ENCODE results near the gene ABHD17C. TPM values are rescaled to one million over a fixed set of nuclear protein-coding genes. Genes with fewer than 3 reads are reported as not detected.

The ABHD17C gene
- polyA plus RNA-seq, 2 of the 4 experiments (the other 2 are of a cell fraction) = 14.0 to 23.7 TPM

GRCh38 chr15:80684697-80685096, 10.4 kb upstream of the ABHD17C start:
- Histone ChIP-seq H3K4me3 (no peak overlapping the region), H3K27ac (no peak overlapping the region), H3K4me2 (no peak overlapping the region), H3K9me3 (no peaks in the 10 kb centered on the region), H3K4me1 (no peaks in the 10 kb centered on the region)
- DNase-seq (ENCODE audit: low read depth in 1 of 2, low spot score in 1 of 2) (peak in 1 of 2 experiments; percentile 18), ATAC-seq (no peak; a peak in 1 of 6 replicates), FAIRE-seq (peak; percentile 61)
- POLR2A ChIA-PET = no interaction called here
- no peak for TF ChIP-seq PBX3 (IDR thresholded peaks at IDR 0.05)
- no peak for TF ChIP-seq FOSB (CRISPR knock-in tag; IDR thresholded peaks at IDR 0.05)
- TF ChIP-seq E2F6 (IDR thresholded peaks at IDR 0.05; ENCODE audit: borderline replicate concordance, low read depth) = no peak
- no peak for TF ChIP-seq KDM5A (IDR thresholded peaks at IDR 0.05)
- TF ChIP-seq BHLHE40 (IDR thresholded peaks at IDR 0.05; ENCODE audit: low read depth, low read length) = no peak
- no peak for TF ChIP-seq HES2 (IDR thresholded peaks at IDR 0.05)
- no peak for TF ChIP-seq POLR2A (IDR thresholded peaks at IDR 0.05; ENCODE audit: low read length)
- TF ChIP-seq CHD4 (IDR thresholded peaks at IDR 0.05; ENCODE audit: borderline replicate concordance) = no peak
- no peak for TF ChIP-seq NR3C1 (IDR thresholded peaks at IDR 0.05)
- no peak for TF ChIP-seq RFX5 (IDR thresholded peaks at IDR 0.05)
- TF ChIP-seq CBX8 (IDR thresholded peaks at IDR 0.05) = no peak
- TF ChIP-seq EHMT2 (IDR thresholded peaks at IDR 0.05; ENCODE audit: low read depth) = no peak
- TF ChIP-seq ZNF302 (CRISPR knock-in tag; IDR thresholded peaks at IDR 0.05) = no peak
- no peak for TF ChIP-seq CHD2 (IDR thresholded peaks at IDR 0.05; ENCODE audit: low read length, partially characterized antibody)
- no peak for TF ChIP-seq BCL3 (IDR thresholded peaks at IDR 0.05)
- TF ChIP-seq MYC (IDR thresholded peaks at IDR 0.05; ENCODE audit: borderline replicate concordance, low read length) = no peak
- no peak for TF ChIP-seq HMGXB4 (CRISPR knock-in tag; IDR thresholded peaks at IDR 0.05; ENCODE audit: borderline replicate concordance)
- CTCF ChIA-PET = interaction anchor here (0.8 to 2.9 kb wide), 9 partner anchors 9 to 286 kb away, joined by 3 to 14 read pairs (median 4); no protein-coding TSS in a partner anchor

- H3K27ac ChIP-seq = no peak overlapping the region
- no peak for FAIRE-seq
- no peak overlapping the region for H3K4me3 ChIP-seq
- WGBS (ENCODE audit: missing lambda C conversion rate) = 40% methylated on average over 1 of the region's 1 CpG
- no peak overlapping the region for H3K4me2 ChIP-seq
- ATAC-seq = no peak; a peak in 1 of 6 replicates
- no peaks in the 10 kb centered on the region for H3K9me3 ChIP-seq
- no peaks in the 10 kb centered on the region for H3K4me1 ChIP-seq
- ChIA-PET CTCF (interaction anchor here (0.8 to 1.6 kb wide), 3 partner anchors 8 to 292 kb away, joined by 3 to 6 read pairs (median 3); no protein-coding TSS in a partner anchor), POLR2A (no interaction called here)
- DNase-seq (ENCODE audit: low read depth in 1 of 2, low spot score in 1 of 2) = no peak
- TF ChIP-seq GATA3 (IDR thresholded peaks at IDR 0.05; ENCODE audit: borderline replicate concordance) (no peak), ZNF302 (CRISPR knock-in tag; IDR thresholded peaks at IDR 0.05) (no peak), USF2 (IDR thresholded peaks at IDR 0.05) (no peak), SREBF2 (IDR thresholded peaks at IDR 0.05) (no peak), POLR2A (IDR thresholded peaks at IDR 0.05; ENCODE audit: low read length) (no peak), MAX (IDR thresholded peaks at IDR 0.05) (no peak), ELK1 (IDR thresholded peaks at IDR 0.05; ENCODE audit: low read depth, low read length) (no peak), NR3C1 (IDR thresholded peaks at IDR 0.05) (no peak), CBX8 (IDR thresholded peaks at IDR 0.05) (no peak), CBX2 (IDR thresholded peaks at IDR 0.05; ENCODE audit: borderline replicate concordance, low read depth) (no peak), HEYL (CRISPR knock-in tag; IDR thresholded peaks at IDR 0.05) (no peak), FOSB (CRISPR knock-in tag; IDR thresholded peaks at IDR 0.05) (no peak), MAFK (IDR thresholded peaks at IDR 0.05; ENCODE audit: partially characterized antibody) (no peak), BCL3 (IDR thresholded peaks at IDR 0.05) (no peak), EHF (CRISPR knock-in tag; IDR thresholded peaks at IDR 0.05) (no peak)
These were observed 9.5 kb upstream of the ABHD17C start for GRCh38 chr15:80685628-80686027.

All from A549 (cell line).